Left lung (tissue), 10 donors: ENCODE data around the gene SLC7A6. TPM values are rescaled to one million over a fixed set of nuclear protein-coding genes. Genes with fewer than 3 reads are reported as not detected.
"Not testable (repeated sequence)": the region's sequence is repeated elsewhere in the genome, so short reads cannot be mapped to it uniquely, and the experiment has no call there.

Source experiments
- ATAC-seq: fragments of 200-7000 bp; cut with Tn5 transposase; one replicate; pipeline ENCODE4 v1.9.1; 2020; ENCODE audit warnings: moderate library complexity
- DNase-seq, 4 donors: peaks; one replicate each; pipeline ENCODE4 v3.0.0-alpha.2; 2013 to 2020
- H3K27ac ChIP-seq, 2 donors: fragments of 200-600 bp; sonication (generic) in 1 of 2; one replicate each; pipeline versions ENCODE4 v1.5.0 to v1.8.0; 2020 to 2021
- H3K27me3 ChIP-seq, 2 donors: fragments of 200-600 bp; sonication (generic) in 1 of 2; one replicate each; pipeline versions ENCODE4 v1.5.0 to v1.8.0; 2020 to 2021
- H3K36me3 ChIP-seq, 2 donors: fragments of 200-600 bp; sonication (generic) in 1 of 2; one replicate each; pipeline versions ENCODE4 v1.5.0 to v1.8.0; 2020 to 2021
- H3K4me1 ChIP-seq, 2 donors: fragments of 200-600 bp; one replicate each; pipeline ENCODE4 v1.8.0; 2021
- H3K4me3 ChIP-seq, 2 donors: fragments of 200-600 bp; sonication (generic) in 1 of 2; one replicate each; pipeline versions ENCODE4 v1.5.0 to v1.8.0; 2020 to 2021; ENCODE audit warnings: mild to moderate bottlenecking in 1 of 2
- H3K9me3 ChIP-seq, 2 donors: fragments of 200-600 bp; sonication (generic) in 1 of 2; one replicate each; pipeline versions ENCODE4 v1.5.0 to v1.8.0; 2020 to 2021
- intact Hi-C, 2 donors: fragments of 100-400 bp; cut with DNase I; formaldehyde crosslinking; loops; one replicate each; pipeline versions ENCODE4 v1.11.2 to v1.14.2; 2022
- polyA plus RNA-seq, 6 donors: library from polyadenylated mRNA; unstranded; fragments of 120-200 nt; gene quantifications; one replicate each; pipeline ENCODE4 v1.2.1, GENCODE V29; 2013; ENCODE audit not compliant: insufficient read length in 6 of 6
- total RNA-seq, 2 donors: library from RNA; stranded (reverse); fragmentation: NEBNext Ultra II Directional; extraction: Animal tissue kit (Norgen Biotek cat#: 25700); gene quantifications; one replicate each; pipeline ENCODE4 v1.2.1, GENCODE V29; 2021
- TF ChIP-seq, protein P1 (sequence below), 2 donors: fragments of 200-600 bp; sonication (generic) in 1 of 2; IDR thresholded peaks; one replicate each; pipeline versions ENCODE4 v1.5.0 to v1.8.0; 2021; ENCODE audit warnings: antibody characterized with exemption in 2 of 2
- donor health status: DM: no; HTN: yes; CAD: no.
- donor health status: DM: no; HTN: no; CAD: no.

The SLC7A6 gene
- total and polyA plus RNA-seq, 8 donors = 9.6 to 55.6 (median 12.2) TPM

- H3K9me3 ChIP-seq = no peaks in the 10 kb centered on the region
- peaks cover 0 to 32% of the 10 kb centered on the region in 2 donors for H3K36me3 ChIP-seq
- intact Hi-C loops = no loop called here
- no peaks in the 10 kb centered on the region for H3K27me3 ChIP-seq
- H3K4me1 ChIP-seq = peaks cover 13 to 68% of the 10 kb centered on the region in 2 donors
- TF ChIP-seq, protein P1, sequence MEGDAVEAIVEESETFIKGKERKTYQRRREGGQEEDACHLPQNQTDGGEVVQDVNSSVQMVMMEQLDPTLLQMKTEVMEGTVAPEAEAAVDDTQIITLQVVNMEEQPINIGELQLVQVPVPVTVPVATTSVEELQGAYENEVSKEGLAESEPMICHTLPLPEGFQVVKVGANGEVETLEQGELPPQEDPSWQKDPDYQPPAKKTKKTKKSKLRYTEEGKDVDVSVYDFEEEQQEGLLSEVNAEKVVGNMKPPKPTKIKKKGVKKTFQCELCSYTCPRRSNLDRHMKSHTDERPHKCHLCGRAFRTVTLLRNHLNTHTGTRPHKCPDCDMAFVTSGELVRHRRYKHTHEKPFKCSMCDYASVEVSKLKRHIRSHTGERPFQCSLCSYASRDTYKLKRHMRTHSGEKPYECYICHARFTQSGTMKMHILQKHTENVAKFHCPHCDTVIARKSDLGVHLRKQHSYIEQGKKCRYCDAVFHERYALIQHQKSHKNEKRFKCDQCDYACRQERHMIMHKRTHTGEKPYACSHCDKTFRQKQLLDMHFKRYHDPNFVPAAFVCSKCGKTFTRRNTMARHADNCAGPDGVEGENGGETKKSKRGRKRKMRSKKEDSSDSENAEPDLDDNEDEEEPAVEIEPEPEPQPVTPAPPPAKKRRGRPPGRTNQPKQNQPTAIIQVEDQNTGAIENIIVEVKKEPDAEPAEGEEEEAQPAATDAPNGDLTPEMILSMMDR (IDR thresholded peaks at IDR 0.05) = no peak
- ATAC-seq = no peak
- no peak for DNase-seq
- no peak overlapping the region for H3K4me3 ChIP-seq
- H3K27ac ChIP-seq = peak overlapping the region; percentile 60 to 81
Measured at GRCh38 chr16:68285683-68286082, 21.4 kb downstream of the SLC7A6 start.

- TF ChIP-seq, protein P1 (IDR thresholded peaks at IDR 0.05) = no peak
- intact Hi-C loops = no loop called here
- peaks cover 13 to 68% of the 10 kb centered on the region in 2 donors for H3K4me1 ChIP-seq
- peaks cover 0 to 39% of the 10 kb centered on the region in 2 donors for H3K36me3 ChIP-seq
- peak overlapping the region in 1 of 2 donors; percentile 81 for H3K27ac ChIP-seq
- no peak for DNase-seq
- no peak overlapping the region for H3K4me3 ChIP-seq
- no peaks in the 10 kb centered on the region for H3K9me3 ChIP-seq
- no peak for ATAC-seq
- H3K27me3 ChIP-seq = no peaks in the 10 kb centered on the region
Measured at GRCh38 chr16:68286153-68287074, 22.1 kb downstream of the SLC7A6 start.

DNA sequence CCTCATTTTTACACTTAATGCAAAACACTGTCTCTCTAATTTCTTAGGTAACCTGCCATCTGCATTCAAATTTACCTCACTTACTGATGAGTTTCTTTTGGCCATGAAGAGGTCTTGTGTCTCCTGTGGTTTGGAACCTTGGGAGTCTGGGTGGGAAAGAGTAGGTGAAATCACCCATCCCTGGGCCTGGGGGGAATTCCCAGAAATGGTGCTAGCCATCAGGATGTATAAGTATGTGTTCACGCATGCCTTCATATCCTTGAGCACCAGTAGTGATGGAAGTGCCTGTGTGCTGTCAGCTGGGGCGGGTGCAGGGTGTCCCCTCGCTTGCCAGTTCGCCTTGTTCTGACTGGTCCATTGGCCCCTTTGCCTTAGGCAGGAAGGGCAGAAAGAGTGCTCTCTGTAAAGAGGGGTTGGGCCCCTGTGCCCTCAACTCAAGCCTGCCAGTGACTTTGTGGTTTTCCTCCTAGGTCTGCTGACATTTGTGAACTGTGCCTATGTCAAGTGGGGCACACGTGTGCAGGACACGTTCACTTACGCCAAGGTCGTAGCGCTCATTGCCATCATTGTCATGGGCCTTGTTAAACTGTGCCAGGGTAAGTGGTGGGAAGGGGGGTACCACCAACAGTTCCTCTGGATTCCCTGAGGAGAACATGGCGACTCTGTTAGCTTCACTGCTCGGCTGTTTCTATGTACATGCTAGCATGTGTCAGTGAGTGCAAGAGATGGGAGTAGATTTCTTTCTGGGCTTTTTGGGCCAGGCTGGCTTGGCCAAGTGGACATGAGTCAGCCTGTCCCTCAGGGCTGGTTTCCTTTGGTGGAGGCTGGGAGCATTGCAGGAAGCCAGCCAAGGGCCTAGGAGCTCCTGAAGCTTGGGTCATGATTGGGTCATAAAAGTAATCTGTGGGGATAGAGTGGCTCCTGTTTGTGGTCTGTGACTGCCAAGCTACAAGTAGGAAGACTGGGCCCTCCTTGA, 23.2 kb downstream of the SLC7A6 start:
- H3K4me1 ChIP-seq = peaks cover 13 to 72% of the 10 kb centered on the region in 2 donors
- H3K9me3 ChIP-seq = no peaks in the 10 kb centered on the region
- H3K27ac ChIP-seq = peak overlapping the region; percentile 53 to 81
- TF ChIP-seq, protein P1 (IDR thresholded peaks at IDR 0.05) = peak in 1 of 2 donors; percentile 48
- ATAC-seq = peak; percentile 86
- H3K4me3 ChIP-seq = no peak overlapping the region
- H3K27me3 ChIP-seq = no peaks in the 10 kb centered on the region
- peaks cover 0 to 42% of the 10 kb centered on the region in 2 donors for H3K36me3 ChIP-seq
- peak in 1 of 4 donors; percentile 68 for DNase-seq
- intact Hi-C loops = no loop called here

GRCh38 chr16:68288252-68288650, 23.9 kb downstream of the SLC7A6 start:
- peaks cover 13 to 68% of the 10 kb centered on the region in 2 donors for H3K4me1 ChIP-seq
- H3K27me3 ChIP-seq = no peaks in the 10 kb centered on the region
- TF ChIP-seq, protein P1 (IDR thresholded peaks at IDR 0.05) = no peak
- no peaks in the 10 kb centered on the region for H3K9me3 ChIP-seq
- peak overlapping the region; percentile 53 to 57 for H3K27ac ChIP-seq
- ATAC-seq = no peak
- DNase-seq = no peak
- intact Hi-C loops = no loop called here
- H3K4me3 ChIP-seq = no peak overlapping the region
- peaks cover 0 to 44% of the 10 kb centered on the region in 2 donors for H3K36me3 ChIP-seq

- Histone ChIP-seq H3K36me3 (peaks cover 0 to 49% of the 10 kb centered on the region in 2 donors), H3K27ac (peak overlapping the region in 1 of 2 donors; percentile 57), H3K4me1 (peaks cover 13 to 62% of the 10 kb centered on the region in 2 donors)
- H3K4me3 ChIP-seq, H3K27me3 ChIP-seq, DNase-seq, H3K9me3 ChIP-seq, ATAC-seq, intact Hi-C loops: not testable (repeated sequence)
Measured at GRCh38 chr16:68288796-68289195, 24.5 kb downstream of the SLC7A6 start.
